ENCODE data around the gene MPO. TPM values are rescaled to one million over a fixed set of nuclear protein-coding genes. Genes with fewer than 3 reads are reported as not detected.

Gene MPO
- total and polyA plus RNA-seq, 2 of the 4 experiments (the other 2 are of a cell fraction) = not detected

GRCh38 chr17:58262149-58262548, 18.6 kb downstream of the MPO start:
- no TSS peak for BruUV-seq (replicated peaks)
- no peak overlapping the region for H3K18ac ChIP-seq (ENCODE audit: low read depth, low read length)
- peaks cover 4% of the 10 kb centered on the region for H3K27me3 ChIP-seq (ENCODE audit: control insufficient read depth, insufficient read depth, low read length)
- ATAC-seq (ENCODE audit: low read depth) (no peak), DNase-seq (no peak)
- 77% methylated on average over 3 of the region's 11 CpGs; no CpG with 5 or more reads in 1 of the 2 experiments for WGBS, 2 experiments (ENCODE audit: extremely low coverage in 2 of 2, insufficient read length in 1 of 2)
- in situ Hi-C loops (cut with MboI; ENCODE audit: low sequenced_read_pairs) (no loop called here), intact Hi-C loops (cut with micrococcal nuclease) (no loop called here), dilution Hi-C loops (cut with HindIII; ENCODE audit: low sequenced_read_pairs, unreplicated experiment) (no loop called here)
- H3K9ac ChIP-seq (ENCODE audit: low read depth, low read length) = no peak overlapping the region
- no peak overlapping the region for H4K91ac ChIP-seq (ENCODE audit: insufficient read depth, low read depth, low read length)
- no peak overlapping the region for H3K27ac ChIP-seq (ENCODE audit: insufficient read depth, low read length)
- no peaks in the 10 kb centered on the region for H3K79me1 ChIP-seq (ENCODE audit: low read depth in 1 of 2, low read length in 2 of 2)
- no peak overlapping the region for H3K23ac ChIP-seq (ENCODE audit: low read depth, low read length)
- no peak overlapping the region for H2BK20ac ChIP-seq (ENCODE audit: low read depth, low read length)
- no peaks in the 10 kb centered on the region for H3K9me3 ChIP-seq (ENCODE audit: control insufficient read depth, insufficient read depth, low read length)
- no peak overlapping the region for H3K4me2 ChIP-seq (ENCODE audit: low read depth, low read length)
- ChIA-PET CTCF (no interaction called here), POLR2A (ENCODE audit: unreplicated experiment) (no interaction called here)
- no peak overlapping the region for H2BK5ac ChIP-seq (ENCODE audit: low read depth, low read length, poor library complexity, severe bottlenecking)
- H2AFZ ChIP-seq (replicated peaks; ENCODE audit: low read length, poor library complexity) = no peak overlapping the region
- no peaks in the 10 kb centered on the region for H3K4me1 ChIP-seq (ENCODE audit: control insufficient read depth, insufficient read depth, low read length)
- no peak overlapping the region for H2BK15ac ChIP-seq (ENCODE audit: low read depth, low read length)
- H3K14ac ChIP-seq (replicated peaks; ENCODE audit: low read depth, low read length) = no peak overlapping the region
- H2AK5ac ChIP-seq (ENCODE audit: low read depth, low read length) = no peak overlapping the region
- no peak overlapping the region for H3K56ac ChIP-seq (ENCODE audit: extremely low read depth, insufficient read depth, low read length)
- H3K9me1 ChIP-seq (ENCODE audit: insufficient read depth, low read length) = no peaks in the 10 kb centered on the region
- H3K4me3 ChIP-seq (ENCODE audit: insufficient read depth, low read depth, low read length) = no peak overlapping the region
- no peaks in the 10 kb centered on the region for H4K20me1 ChIP-seq (ENCODE audit: insufficient read depth, low read length)
- no peak overlapping the region for H4K8ac ChIP-seq (ENCODE audit: low read depth in 2 of 2, low read length in 2 of 2)
- H3K36me3 ChIP-seq (ENCODE audit: control insufficient read depth, insufficient read depth, low read length) = no peaks in the 10 kb centered on the region
- no peak for TF ChIP-seq SMC3 (IDR thresholded peaks at IDR 0.05; ENCODE audit: low read depth, low read length)
- H3K4ac ChIP-seq (ENCODE audit: low read depth, low read length) = no peak overlapping the region
- no peak overlapping the region for H2AK9ac ChIP-seq (replicated peaks; ENCODE audit: low read depth, low read length, poor library complexity)
- H4K5ac ChIP-seq (ENCODE audit: low read depth, low read length) = no peak overlapping the region
- H2BK120ac ChIP-seq (ENCODE audit: low read depth, low read length) = no peak overlapping the region
